22Rv1 (cell line): ENCODE results near the gene STK36.

ENCODE experiments used
- H3K27ac ChIP-seq: fragments of 450-650 bp; 2 replicates; pipeline ENCODE4 v1.5.1; 2017
- ZFX ChIP-seq: fragments of 450-650 bp; IDR thresholded peaks from 2 replicates; pipeline ENCODE4 v1.6.1; 2017; ENCODE audit warnings: antibody characterized with exemption, borderline replicate concordance
- TF ChIP-seq, protein P1 (sequence below): fragments of 450-650 bp; IDR thresholded peaks from 2 replicates; pipeline ENCODE4 v1.5.1; 2017; ENCODE audit warnings: mild to moderate bottlenecking

The STK36 gene

DNA sequence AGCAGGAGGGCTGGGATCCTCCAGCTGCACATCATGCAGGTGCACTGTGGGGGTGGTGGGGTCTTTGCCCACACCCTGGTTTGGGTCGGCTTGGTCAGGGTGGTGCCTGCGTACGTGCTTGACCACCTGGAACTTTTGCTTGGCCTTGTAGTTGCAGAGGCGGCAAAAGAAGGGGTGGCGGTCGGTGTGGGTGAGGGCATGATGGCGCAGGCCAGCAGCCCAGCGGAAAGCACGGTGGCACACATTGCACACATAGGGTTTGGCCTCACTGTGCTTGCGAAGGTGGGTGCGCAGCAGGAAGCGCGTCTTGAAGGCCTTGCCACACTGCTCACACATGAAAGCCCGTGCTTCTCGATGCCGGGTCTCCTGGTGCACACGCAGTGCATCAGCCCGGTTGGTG, 33.5 kb upstream of the STK36 start:
- TF ChIP-seq ZFX = no peak
- TF ChIP-seq, protein P1, sequence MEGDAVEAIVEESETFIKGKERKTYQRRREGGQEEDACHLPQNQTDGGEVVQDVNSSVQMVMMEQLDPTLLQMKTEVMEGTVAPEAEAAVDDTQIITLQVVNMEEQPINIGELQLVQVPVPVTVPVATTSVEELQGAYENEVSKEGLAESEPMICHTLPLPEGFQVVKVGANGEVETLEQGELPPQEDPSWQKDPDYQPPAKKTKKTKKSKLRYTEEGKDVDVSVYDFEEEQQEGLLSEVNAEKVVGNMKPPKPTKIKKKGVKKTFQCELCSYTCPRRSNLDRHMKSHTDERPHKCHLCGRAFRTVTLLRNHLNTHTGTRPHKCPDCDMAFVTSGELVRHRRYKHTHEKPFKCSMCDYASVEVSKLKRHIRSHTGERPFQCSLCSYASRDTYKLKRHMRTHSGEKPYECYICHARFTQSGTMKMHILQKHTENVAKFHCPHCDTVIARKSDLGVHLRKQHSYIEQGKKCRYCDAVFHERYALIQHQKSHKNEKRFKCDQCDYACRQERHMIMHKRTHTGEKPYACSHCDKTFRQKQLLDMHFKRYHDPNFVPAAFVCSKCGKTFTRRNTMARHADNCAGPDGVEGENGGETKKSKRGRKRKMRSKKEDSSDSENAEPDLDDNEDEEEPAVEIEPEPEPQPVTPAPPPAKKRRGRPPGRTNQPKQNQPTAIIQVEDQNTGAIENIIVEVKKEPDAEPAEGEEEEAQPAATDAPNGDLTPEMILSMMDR = no peak
- no peak overlapping the region for H3K27ac ChIP-seq

DNA sequence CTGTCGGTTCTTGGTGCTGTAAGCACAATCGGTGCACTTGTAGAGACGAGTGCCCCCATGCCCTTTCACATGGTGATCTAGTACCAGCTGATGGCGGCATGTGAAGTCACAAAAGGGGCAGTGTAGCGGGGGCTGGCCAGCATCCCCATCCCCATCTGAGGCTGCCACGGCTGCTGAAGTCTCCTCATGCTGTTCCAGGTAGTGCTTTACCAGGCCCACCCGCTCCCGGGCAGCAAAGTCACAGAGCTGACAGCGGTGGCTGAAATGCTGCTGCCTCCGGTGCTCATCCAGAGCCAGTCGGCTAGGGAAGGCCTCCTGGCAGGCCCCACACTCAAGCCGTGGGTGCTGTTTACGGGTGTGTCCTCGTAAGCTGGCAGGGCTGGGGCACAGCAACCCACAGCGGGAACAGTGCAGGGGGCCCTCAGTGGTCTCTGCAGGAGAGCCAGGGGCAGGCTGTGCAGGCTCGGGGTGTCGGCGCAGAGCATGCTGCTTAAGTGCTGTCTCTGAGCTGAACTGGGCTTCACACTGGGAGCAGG, 29.7 kb upstream of the STK36 start:
- H3K27ac ChIP-seq = no peak overlapping the region
- TF ChIP-seq, protein P1 = no peak
- TF ChIP-seq ZFX = no peak

DNA sequence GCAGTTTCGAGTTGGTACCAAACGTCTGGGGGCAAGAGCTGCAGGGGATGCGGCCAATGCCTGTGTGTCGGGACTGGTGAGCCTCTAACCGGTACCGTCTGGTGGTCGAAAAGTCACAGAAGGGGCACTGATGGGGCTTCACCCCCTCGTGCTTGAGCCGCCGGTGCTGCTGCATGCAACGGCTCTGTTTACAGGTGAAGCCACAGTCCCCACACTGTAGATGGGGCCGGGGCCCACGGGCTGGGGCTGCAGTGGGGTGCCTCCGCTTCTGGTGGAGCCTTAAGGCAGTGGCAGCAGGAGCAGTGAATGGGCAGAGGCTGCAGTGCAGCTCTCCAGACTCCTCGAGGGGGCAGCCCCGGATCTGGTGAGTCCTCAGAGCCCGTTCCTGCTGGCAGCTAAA, 29.1 kb upstream of the STK36 start:
- TF ChIP-seq, protein P1 = no peak
- TF ChIP-seq ZFX = no peak

DNA sequence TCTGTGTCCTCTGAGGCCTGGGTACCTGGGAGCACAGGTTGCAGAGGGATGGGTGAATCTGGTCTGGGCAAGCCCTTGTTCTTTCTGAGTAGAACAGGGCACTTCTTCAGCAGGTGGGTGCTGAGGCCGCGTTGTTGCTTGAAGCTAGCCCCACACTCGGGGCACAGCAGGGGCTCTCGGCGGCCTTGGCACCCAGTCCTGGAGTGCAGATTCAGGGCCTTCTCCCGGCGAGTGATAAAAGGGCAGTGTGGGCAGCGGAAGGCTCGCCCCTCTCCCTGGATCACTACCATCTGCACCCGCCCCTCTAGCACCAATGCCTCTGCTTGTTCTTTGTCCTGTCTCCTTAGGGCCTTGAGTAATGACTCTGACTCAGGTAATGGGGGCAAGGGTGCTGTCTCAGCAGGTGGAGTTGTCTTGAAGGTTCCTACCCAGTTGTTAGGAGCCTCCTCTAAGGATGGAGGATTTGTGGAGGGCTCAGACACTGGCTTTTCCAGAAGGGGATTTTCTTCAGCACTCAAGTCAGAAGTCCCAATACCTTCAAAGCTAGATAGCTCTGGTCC, 28.1 kb upstream of the STK36 start:
- H3K27ac ChIP-seq = no peak overlapping the region
- TF ChIP-seq, protein P1 = no peak
- no peak for TF ChIP-seq ZFX

More for the DNA sequence above, 29.1 kb upstream of the STK36 start:
- no peak overlapping the region for H3K27ac ChIP-seq

DNA sequence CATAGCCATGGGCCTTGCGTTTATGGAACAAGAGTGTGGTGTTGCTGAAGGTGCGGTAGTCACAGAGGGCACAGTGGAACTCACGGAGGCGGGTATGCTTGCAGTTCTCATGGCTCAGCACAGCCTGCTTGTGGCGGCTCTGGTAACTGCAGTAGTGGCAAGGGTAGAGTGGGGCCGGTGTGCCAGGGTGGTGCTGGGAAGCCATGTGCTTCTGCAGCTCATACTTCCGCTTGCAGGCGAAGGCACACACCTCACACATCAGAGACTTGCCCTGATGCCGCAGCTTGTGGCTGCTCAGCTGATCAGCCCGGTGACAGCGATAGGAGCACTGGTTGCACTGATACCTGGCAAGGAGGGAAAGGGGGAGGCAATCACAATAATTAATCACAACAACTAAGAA, 27.2 kb upstream of the STK36 start:
- H3K27ac ChIP-seq = no peak overlapping the region
- TF ChIP-seq, protein P1 = no peak
- no peak for TF ChIP-seq ZFX

DNA sequence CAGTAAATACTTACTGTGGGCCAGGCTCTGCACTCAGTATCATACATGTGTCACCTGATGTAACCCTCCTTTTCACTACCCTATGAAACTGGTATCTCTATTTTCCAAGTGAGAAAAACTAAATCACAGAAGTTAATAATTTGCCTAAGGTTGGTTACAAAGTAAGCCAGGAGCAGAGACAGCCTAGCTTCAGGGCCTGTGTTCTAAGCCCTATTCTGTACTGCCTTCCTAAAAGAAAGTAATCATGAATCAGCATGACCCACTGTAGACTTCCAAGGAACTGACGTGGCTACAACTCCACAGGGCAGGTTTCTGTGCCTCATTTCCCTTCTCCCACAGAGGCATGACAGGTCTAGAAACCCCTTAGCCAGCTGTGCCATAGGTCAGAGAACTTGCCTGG, 26.8 kb upstream of the STK36 start:
- H3K27ac ChIP-seq = no peak overlapping the region
- no peak for TF ChIP-seq ZFX
- TF ChIP-seq, protein P1 = no peak

DNA sequence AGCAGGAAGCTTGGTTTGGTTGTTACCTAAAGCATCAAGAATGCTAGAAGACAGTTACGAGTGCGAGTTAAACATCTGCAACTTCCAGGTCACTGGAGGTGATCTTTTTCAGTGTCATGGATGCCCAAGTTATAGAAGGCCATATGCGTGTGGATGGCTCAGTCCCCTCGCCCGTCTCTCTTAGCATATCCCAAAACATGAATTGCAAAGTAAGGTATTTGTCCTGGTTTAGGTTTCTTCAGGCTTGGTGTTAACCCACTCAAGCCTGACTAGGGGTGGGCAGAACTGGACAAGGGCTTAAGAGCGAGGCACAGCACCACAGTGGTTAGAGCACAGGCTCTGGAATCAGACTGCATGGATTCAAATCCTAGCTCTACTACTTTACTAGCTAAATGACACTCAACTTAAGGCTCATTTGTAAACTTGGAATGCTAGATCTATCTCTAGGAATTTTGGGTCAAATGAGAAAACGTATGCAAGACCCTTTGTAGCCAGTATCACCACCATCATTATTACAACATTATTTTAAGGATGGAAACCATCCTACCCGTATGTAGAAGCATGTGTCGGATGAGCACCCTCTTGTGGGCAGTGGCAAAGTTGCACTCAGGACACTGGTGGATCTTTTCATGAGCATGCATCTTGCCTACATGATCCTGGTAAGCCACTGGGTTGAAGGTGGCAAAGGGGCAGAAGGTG, 23.6 kb upstream of the STK36 start:
- no peak overlapping the region for H3K27ac ChIP-seq
- no peak for TF ChIP-seq ZFX
- TF ChIP-seq, protein P1 = peak; percentile 89
